ENCODE measurements around the gene MYLK.

GRCh38 chr3:123876858-123877257 is 7.3 kb downstream of the MYLK start:
- TF ChIP-seq, protein P1, sequence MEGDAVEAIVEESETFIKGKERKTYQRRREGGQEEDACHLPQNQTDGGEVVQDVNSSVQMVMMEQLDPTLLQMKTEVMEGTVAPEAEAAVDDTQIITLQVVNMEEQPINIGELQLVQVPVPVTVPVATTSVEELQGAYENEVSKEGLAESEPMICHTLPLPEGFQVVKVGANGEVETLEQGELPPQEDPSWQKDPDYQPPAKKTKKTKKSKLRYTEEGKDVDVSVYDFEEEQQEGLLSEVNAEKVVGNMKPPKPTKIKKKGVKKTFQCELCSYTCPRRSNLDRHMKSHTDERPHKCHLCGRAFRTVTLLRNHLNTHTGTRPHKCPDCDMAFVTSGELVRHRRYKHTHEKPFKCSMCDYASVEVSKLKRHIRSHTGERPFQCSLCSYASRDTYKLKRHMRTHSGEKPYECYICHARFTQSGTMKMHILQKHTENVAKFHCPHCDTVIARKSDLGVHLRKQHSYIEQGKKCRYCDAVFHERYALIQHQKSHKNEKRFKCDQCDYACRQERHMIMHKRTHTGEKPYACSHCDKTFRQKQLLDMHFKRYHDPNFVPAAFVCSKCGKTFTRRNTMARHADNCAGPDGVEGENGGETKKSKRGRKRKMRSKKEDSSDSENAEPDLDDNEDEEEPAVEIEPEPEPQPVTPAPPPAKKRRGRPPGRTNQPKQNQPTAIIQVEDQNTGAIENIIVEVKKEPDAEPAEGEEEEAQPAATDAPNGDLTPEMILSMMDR (IDR thresholded peaks at IDR 0.05) = no peak
- no peak for TF ChIP-seq POLR2AphosphoS5 (IDR thresholded peaks at IDR 0.05)
- TF ChIP-seq POLR2A (IDR thresholded peaks at IDR 0.05) = no peak
- TF ChIP-seq EP300 (IDR thresholded peaks at IDR 0.05) = no peak

Data from stomach (tissue), 4 donors.